GM12865 (cell line): Measurements from ENCODE around the gene CACNA2D1.

Experiments
- DNase-seq: peaks from one replicate; pipeline ENCODE4 v3.0.0; 2010; ENCODE audit warnings: low read depth
- H3K4me3 ChIP-seq: 2 replicates; pipeline ENCODE4 v1.5.1; 2011; ENCODE audit warnings: mild to moderate bottlenecking, low read depth, low read length, control low read depth
- TF ChIP-seq, protein P1 (sequence below): IDR thresholded peaks from 2 replicates; pipeline ENCODE4 v1.5.1; 2011; ENCODE audit warnings: low read length, control low read depth, low read depth, inconsistent platforms; ENCODE audit not compliant: insufficient read depth; ENCODE audit errors: missing control alignments

Gene CACNA2D1

DNA sequence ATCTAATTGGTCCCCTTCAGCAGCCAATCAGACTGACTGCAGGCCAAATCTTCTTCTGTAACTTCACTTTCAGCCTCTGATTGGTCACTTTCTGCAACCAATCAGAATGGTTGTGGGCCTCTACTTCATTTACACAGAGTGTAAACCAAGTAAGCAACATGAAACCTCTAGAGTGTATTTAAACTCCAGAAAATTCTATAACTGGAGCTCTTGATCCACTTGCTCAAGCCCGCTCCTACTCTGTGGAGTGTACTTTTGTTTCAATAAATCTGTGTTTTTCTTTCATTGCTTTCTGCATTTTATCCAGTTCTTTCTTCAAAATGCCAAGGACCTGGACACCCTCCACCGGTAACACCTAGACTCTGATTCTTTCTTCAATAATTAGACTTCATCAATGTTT lies 319.1 kb downstream of the CACNA2D1 start:
- no peak for DNase-seq
- H3K4me3 ChIP-seq = no peak overlapping the region
- TF ChIP-seq, protein P1, sequence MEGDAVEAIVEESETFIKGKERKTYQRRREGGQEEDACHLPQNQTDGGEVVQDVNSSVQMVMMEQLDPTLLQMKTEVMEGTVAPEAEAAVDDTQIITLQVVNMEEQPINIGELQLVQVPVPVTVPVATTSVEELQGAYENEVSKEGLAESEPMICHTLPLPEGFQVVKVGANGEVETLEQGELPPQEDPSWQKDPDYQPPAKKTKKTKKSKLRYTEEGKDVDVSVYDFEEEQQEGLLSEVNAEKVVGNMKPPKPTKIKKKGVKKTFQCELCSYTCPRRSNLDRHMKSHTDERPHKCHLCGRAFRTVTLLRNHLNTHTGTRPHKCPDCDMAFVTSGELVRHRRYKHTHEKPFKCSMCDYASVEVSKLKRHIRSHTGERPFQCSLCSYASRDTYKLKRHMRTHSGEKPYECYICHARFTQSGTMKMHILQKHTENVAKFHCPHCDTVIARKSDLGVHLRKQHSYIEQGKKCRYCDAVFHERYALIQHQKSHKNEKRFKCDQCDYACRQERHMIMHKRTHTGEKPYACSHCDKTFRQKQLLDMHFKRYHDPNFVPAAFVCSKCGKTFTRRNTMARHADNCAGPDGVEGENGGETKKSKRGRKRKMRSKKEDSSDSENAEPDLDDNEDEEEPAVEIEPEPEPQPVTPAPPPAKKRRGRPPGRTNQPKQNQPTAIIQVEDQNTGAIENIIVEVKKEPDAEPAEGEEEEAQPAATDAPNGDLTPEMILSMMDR = no peak

DNA sequence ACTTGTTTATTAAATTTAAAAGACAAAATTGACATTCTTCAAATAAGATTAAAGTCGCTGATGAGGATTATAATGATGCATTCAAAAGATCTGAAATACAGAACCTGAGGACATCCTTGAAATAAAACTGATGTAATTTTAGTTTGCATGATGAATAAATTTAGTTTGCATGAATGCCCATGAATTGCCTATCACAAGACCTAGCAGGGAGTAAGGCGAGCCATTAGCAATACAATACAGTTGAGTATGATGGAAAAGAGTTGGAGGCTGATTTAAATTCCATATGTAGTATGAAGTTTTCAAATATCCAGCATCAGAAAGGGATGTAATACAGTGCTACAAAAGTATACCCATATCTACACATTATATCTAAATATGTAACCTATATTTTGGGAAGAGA lies 321.3 kb downstream of the CACNA2D1 start:
- TF ChIP-seq, protein P1 = no peak
- H3K4me3 ChIP-seq = no peak overlapping the region
- DNase-seq = no peak

DNA sequence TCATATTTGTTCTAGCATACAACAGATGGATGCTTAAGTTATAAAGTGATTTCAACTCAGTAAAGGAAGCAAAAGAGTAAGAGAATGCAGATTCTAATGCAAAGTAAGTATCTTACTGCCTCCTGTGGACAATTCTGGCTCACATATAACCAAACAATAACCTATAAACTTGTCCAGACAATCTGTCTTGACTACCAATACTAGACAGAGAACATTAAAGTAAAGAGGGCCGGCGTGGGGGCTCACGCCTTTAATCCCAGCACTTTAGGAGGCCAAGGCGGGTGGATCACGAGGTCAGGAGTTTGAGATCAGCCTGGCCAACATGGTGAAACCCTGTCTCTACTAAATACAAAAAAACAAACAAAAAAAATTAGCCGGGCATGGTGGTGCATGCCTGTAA lies 329.3 kb downstream of the CACNA2D1 start:
- TF ChIP-seq, protein P1 = no peak
- H3K4me3 ChIP-seq = no peak overlapping the region
- no peak for DNase-seq

DNA sequence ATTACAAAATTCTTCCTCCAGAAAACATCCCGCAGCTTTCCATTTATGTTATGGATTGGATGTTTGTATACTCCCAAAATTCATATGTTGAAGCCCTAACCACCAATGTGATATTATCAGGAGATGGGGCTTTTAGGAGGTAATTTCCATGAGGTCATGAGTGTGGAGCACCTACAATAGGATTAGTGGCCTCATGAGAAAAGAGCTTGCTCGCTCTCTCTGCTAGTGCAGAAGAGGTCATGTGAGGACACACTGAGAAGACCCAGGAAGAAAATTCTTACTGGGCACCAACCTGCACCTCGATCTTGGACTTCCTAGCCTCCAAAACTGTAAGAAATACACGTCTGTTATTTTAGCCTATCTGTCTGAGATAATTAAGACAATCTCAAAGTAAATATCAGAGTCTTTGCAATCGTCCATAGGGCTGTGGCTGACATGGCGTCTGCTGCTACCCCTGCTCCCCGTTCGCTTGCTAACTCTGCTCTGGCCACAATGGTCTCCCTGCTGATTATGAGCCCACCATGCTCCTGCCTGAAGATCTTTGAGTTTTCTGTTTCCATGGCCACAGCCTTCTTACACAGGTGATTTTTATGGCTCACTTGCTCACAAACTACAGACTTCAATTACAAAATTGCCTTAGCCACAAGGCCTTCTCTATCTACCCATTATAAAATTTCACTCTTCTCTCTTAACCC lies 333.3 kb downstream of the CACNA2D1 start:
- TF ChIP-seq, protein P1 = no peak
- no peak for DNase-seq
- no peak overlapping the region for H3K4me3 ChIP-seq

DNA sequence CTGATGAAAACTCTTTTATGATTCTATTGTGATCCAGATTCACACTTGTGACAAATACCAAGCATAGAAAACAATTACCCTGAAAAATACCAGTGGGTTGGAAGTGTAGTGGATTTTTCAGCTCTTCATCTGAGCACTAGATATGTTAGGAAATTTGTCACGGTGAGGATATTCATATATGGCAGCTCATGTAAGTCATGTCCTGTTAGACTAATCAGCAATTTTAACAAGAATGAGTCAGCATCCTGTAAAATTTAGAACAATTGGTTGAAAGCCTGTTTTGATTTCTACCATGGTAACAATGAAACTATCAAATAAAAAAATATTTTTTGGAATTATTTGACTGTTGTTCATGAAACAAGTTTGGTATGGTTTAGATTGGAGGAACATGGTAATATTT lies 334.3 kb downstream of the CACNA2D1 start:
- no peak for DNase-seq
- TF ChIP-seq, protein P1 = no peak
- no peak overlapping the region for H3K4me3 ChIP-seq

DNA sequence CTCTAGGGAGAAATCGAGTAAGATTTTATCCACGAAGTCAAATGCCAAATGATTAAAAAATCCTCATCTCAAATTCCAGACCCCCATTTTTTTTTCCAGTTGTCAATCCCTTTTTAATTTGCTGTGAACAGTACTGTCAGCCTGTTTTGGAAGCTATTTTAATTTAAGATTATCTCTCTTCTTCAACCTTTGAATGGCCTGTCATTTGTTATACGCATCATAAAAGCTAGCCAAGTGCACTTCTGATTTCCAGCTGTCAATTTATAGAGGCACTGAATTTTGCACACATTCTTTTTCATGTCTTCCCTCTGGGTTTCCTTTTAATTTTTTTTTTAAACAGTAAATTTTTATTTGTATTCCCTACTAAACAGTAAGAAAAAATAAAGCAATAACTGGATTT lies 337.4 kb downstream of the CACNA2D1 start:
- no peak for DNase-seq
- no peak overlapping the region for H3K4me3 ChIP-seq
- TF ChIP-seq, protein P1 = no peak

DNA sequence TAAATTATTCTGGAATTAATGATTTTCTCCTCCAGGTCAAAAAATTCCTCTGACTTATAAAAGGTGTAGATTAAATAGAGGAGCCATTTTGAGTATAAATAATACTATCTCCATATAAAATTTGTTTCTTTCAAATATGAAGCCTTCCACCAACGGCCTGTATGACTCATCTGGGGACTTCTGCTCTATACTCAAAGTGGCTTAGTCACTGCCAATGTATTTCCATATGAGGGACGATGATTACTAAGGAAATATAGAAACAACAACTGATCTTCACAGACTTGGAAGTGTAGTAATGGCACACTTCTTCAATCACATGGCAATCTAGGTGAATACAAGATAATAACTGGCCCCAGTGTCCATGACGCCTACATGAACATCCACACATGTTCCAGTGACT lies 338.1 kb downstream of the CACNA2D1 start:
- DNase-seq = no peak

More for the DNA sequence above, 338.1 kb downstream of the CACNA2D1 start:
- TF ChIP-seq, protein P1 = no peak
- no peak overlapping the region for H3K4me3 ChIP-seq
